ENCODE data around the gene DOCK6.

Gene DOCK6

GRCh38 chr19:11244846-11245589, 17.3 kb downstream of the DOCK6 start:
- DNase-seq (ENCODE audit: low spot score), result no peak

- DNase-seq (ENCODE audit: low spot score), result no peak
Measured at GRCh38 chr19:11243798-11244169, 18.5 kb downstream of the DOCK6 start.

GRCh38 chr19:11242864-11243797, 19.2 kb downstream of the DOCK6 start:
- DNase-seq (ENCODE audit: low spot score), result peak; percentile 86

GRCh38 chr19:11242025-11242424, 20.3 kb downstream of the DOCK6 start:
- no peak for DNase-seq (ENCODE audit: low spot score)

GRCh38 chr19:11240008-11240444, 22.3 kb downstream of the DOCK6 start:
- no peak for DNase-seq (ENCODE audit: low spot score)

- no peak for DNase-seq (ENCODE audit: low spot score)
Measured at GRCh38 chr19:11239377-11240000, 22.8 kb downstream of the DOCK6 start, which contains the start of gene ANGPTL8. Gene ANGPTL8, plus strand, starts transcription at chr19:11239619. Its CDS starts 19 bp downstream, at chr19:11239638.

- no peak for DNase-seq (ENCODE audit: low spot score)
Measured at GRCh38 chr19:11238781-11239376, 23.4 kb downstream of the DOCK6 start.

- DNase-seq (ENCODE audit: low spot score), result no peak
Measured at GRCh38 chr19:11238041-11238440, 24.3 kb downstream of the DOCK6 start.

- DNase-seq (ENCODE audit: low spot score), result no peak
Measured at GRCh38 chr19:11237321-11237720, 25.0 kb downstream of the DOCK6 start.

GRCh38 chr19:11236324-11237301, 25.7 kb downstream of the DOCK6 start:
- no peak for DNase-seq (ENCODE audit: low spot score)

- DNase-seq (ENCODE audit: low spot score), result no peak
Measured at GRCh38 chr19:11234486-11235075, 27.7 kb downstream of the DOCK6 start.

- DNase-seq (ENCODE audit: low spot score), result no peak
Measured at GRCh38 chr19:11233073-11233472, 29.3 kb downstream of the DOCK6 start.

- DNase-seq (ENCODE audit: low spot score), result no peak
Measured at GRCh38 chr19:11232555-11232954, 29.8 kb downstream of the DOCK6 start.

- DNase-seq (ENCODE audit: low spot score), result no peak
Measured at GRCh38 chr19:11230621-11231386, 31.5 kb downstream of the DOCK6 start.

- DNase-seq (ENCODE audit: low spot score), result no peak
Measured at GRCh38 chr19:11227195-11227886, 35.0 kb downstream of the DOCK6 start.

GRCh38 chr19:11226716-11227166, 35.6 kb downstream of the DOCK6 start:
- no peak for DNase-seq (ENCODE audit: low spot score)

- no peak for DNase-seq (ENCODE audit: low spot score)
Measured at GRCh38 chr19:11225815-11226214, 36.5 kb downstream of the DOCK6 start.

- DNase-seq (ENCODE audit: low spot score), result no peak
Measured at GRCh38 chr19:11225172-11225571, 37.2 kb downstream of the DOCK6 start.

GRCh38 chr19:11224429-11224828, 37.9 kb downstream of the DOCK6 start:
- DNase-seq (ENCODE audit: low spot score), result no peak
